K562 (cell line): ENCODE results near the gene DVL3. TPM values are rescaled to one million over a fixed set of nuclear protein-coding genes. Genes with fewer than 3 reads are reported as not detected.

ENCODE experiments used
- ARID3A ChIP-seq: IDR thresholded peaks from 2 replicates; pipeline ENCODE4 v1.6.1; 2012; ENCODE audit warnings: low read depth, low read length, improper control_type of control experiment, borderline replicate concordance
- ASH1L ChIP-seq: fragments of 450-650 bp; IDR thresholded peaks from 2 replicates; pipeline ENCODE4 v1.6.1; 2018; ENCODE audit warnings: borderline replicate concordance, mild to moderate bottlenecking, low read depth; ENCODE audit not compliant: partially characterized antibody
- ATF1 ChIP-seq, 2 experiments: fragments of 450-650 bp in 1 of 2; IDR thresholded peaks; 2 replicates each; pipeline ENCODE4 v1.6.1; 2016; ENCODE audit warnings: missing compliant biosample characterization in 1 of 2, missing genetic modification characterization in 1 of 2
- CGGBP1 ChIP-seq: fragments of 250-450 bp; sonication (Bioruptor Pico); IDR thresholded peaks from 2 replicates; pipeline ENCODE4 v1.9.0; 2021; ENCODE audit warnings: mild to moderate bottlenecking
- CSDE1 ChIP-seq, 2 experiments: fragments of 450-650 bp; IDR thresholded peaks; 2 replicates each; pipeline ENCODE4 v1.6.1; 2016; ENCODE audit warnings: mild to moderate bottlenecking in 1 of 2
- DIDO1 ChIP-seq: fragments of 450-650 bp; IDR thresholded peaks from 2 replicates; pipeline ENCODE4 v1.6.1; 2016; ENCODE audit warnings: low read depth, missing biosample characterization, missing genetic modification characterization
- KAT2B ChIP-seq: IDR thresholded peaks from one replicate; pipeline ENCODE4 v1.6.1; 2012; ENCODE audit warnings: low read depth, mild to moderate bottlenecking, control low read depth, inconsistent platforms, low read length, moderate library complexity
- KAT7 ChIP-seq: sonication (generic); formaldehyde crosslinking; IDR thresholded peaks from 2 replicates; pipeline ENCODE4 v1.8.0; 2022; ENCODE audit warnings: missing genetic modification reagents, mild to moderate bottlenecking, borderline replicate concordance
- LEF1 ChIP-seq: fragments of 450-650 bp; IDR thresholded peaks from 2 replicates; pipeline ENCODE4 v1.6.1; 2016; ENCODE audit warnings: mild to moderate bottlenecking
- NFXL1 ChIP-seq: fragments of 450-650 bp; formaldehyde crosslinking; IDR thresholded peaks from 2 replicates; pipeline ENCODE4 v1.4.0; 2021; ENCODE audit warnings: mild to moderate bottlenecking
- POLR2AphosphoS2 ChIP-seq: IDR thresholded peaks from 2 replicates; pipeline ENCODE4 v1.6.1; 2012; ENCODE audit warnings: low read length, improper control_type of control experiment
- RB1 ChIP-seq: fragments of 450-650 bp; IDR thresholded peaks from 2 replicates; pipeline ENCODE4 v1.6.1; 2017; ENCODE audit warnings: low read depth, mild to moderate bottlenecking
- SP2 ChIP-seq: IDR thresholded peaks from 2 replicates; pipeline ENCODE4 v1.6.1; 2011; ENCODE audit warnings: mild to moderate bottlenecking, low read depth, low read length, moderate library complexity; ENCODE audit not compliant: poor library complexity, severe bottlenecking; ENCODE audit errors: extremely low read depth
- TAF15 ChIP-seq: fragments of 200-400 bp; formaldehyde crosslinking; IDR thresholded peaks from 2 replicates; pipeline ENCODE4 v1.6.1; 2017; ENCODE audit warnings: mild to moderate bottlenecking, low read depth, low read length, moderate library complexity
- THRAP3 ChIP-seq: fragments of 450-650 bp; IDR thresholded peaks from 2 replicates; pipeline ENCODE4 v1.6.1; 2016; ENCODE audit warnings: mild to moderate bottlenecking, inconsistent platforms, borderline replicate concordance
- ZC3H4 ChIP-seq: sonication (generic); formaldehyde crosslinking; IDR thresholded peaks from 2 replicates; pipeline ENCODE4 v1.9.0; 2021; ENCODE audit warnings: missing genetic modification reagents, borderline replicate concordance
- ZFPM2 ChIP-seq: fragments of 250-450 bp; sonication (Bioruptor Pico); IDR thresholded peaks from 2 replicates; pipeline ENCODE4 v1.5.1; 2022; ENCODE audit warnings: mild to moderate bottlenecking
- ZHX1 ChIP-seq: fragments of 150-350 bp; conservative IDR thresholded peaks from 2 replicates; pipeline ENCODE4 v1.6.1; 2014; ENCODE audit warnings: low read length
- ZNF174 ChIP-seq: fragments of 250-450 bp; sonication (Bioruptor Pico); IDR thresholded peaks from 2 replicates; pipeline ENCODE4 v1.4.0; 2020; ENCODE audit warnings: mild to moderate bottlenecking
- ZNF197 ChIP-seq: fragments of 200-800 bp; sonication (Bioruptor generic); IDR thresholded peaks from 2 replicates; pipeline ENCODE4 v1.6.1; 2016; ENCODE audit warnings: low read depth, missing genetic modification characterization, missing compliant biosample characterization
- ZNF655 ChIP-seq: fragments of 250-450 bp; sonication (Bioruptor Pico); IDR thresholded peaks from 2 replicates; pipeline ENCODE4 v1.5.0; 2021
- ZNF766 ChIP-seq: fragments of 200-800 bp; sonication (Bioruptor generic); conservative IDR thresholded peaks from 2 replicates; pipeline ENCODE4 v1.6.1; 2016; ENCODE audit warnings: missing genetic modification characterization, missing compliant biosample characterization
- polyA plus RNA-seq, 8 experiments: library from polyadenylated mRNA; depleted of rRNA in 4 of 8; stranded (reverse) in 5 of 8; unstranded in 3 of 8; fragments of >200 nt; fragmentation: Nextera tagmentation in 2 of 8; fragmentation: Illumina TruSeq in 1 of 8; extraction: Ambion mirVana in 2 of 8; extraction: Trizol in 1 of 8; gene quantifications; 2 replicates each; pipeline versions ENCODE4 v1.2.1 to v1.2.3, GENCODE V29; 2011 to 2014; ENCODE audit warnings: inconsistent platforms in 1 of 8, missing spikeins in 1 of 8
- total RNA-seq, 7 experiments: library from RNA; depleted of rRNA in 6 of 7; stranded (reverse); fragments of >200 nt in 6 of 7; fragmentation: Illumina TruSeq in 2 of 7; extraction: Trizol in 2 of 7; gene quantifications; 2 replicates each; pipeline versions ENCODE4 v1.2.1 to v1.2.3, GENCODE V29; 2011 to 2021; ENCODE audit warnings: low replicate concordance in 1 of 7

DVL3 gene
- total and polyA plus RNA-seq, 9 of the 15 experiments (the other 6 are each of a cell fraction or from before 2014, with no cell fraction given) = 3.1 to 57.9 (median 20.1) TPM

GRCh38 chr3:184176377-184177330, 21.5 kb downstream of the DVL3 start (continued):
- TF ChIP-seq ZNF197 (CRISPR knock-in tag) (no peak), DIDO1 (no peak), THRAP3 (no peak), ZNF655 (CRISPR knock-in tag) (no peak), ZNF174 (no peak), RB1 (0 out of 2 replicates have a peak, but pooled peaks have one; percentile 17), ARID3A (no peak), CSDE1 (IDR thresholded peaks at IDR 0.05) (no peak), ZHX1 (no peak), KAT2B (no peak), ZNF766 (CRISPR knock-in tag) (no peak), ZC3H4 (no peak), ATF1 (CRISPR knock-in tag; IDR thresholded peaks at IDR 0.05) (no peak), ATF1 (tag; IDR thresholded peaks at IDR 0.05) (peak; percentile 25; the same call in 1 of the 2 replicates), SP2 (no peak), KAT7 (CRISPR knock-in tag) (0 out of 2 replicates have a peak, but pooled peaks have one; percentile 20), LEF1 (no peak), POLR2AphosphoS2 (no peak), ZFPM2 (CRISPR knock-in tag) (no peak), NFXL1 (no peak), ASH1L (no peak), CGGBP1 (CRISPR knock-in tag) (no peak), TAF15 (no peak)
